GM12874 (cell line): ENCODE measurements around the gene TTC3.

ENCODE experiments used
- CTCF ChIP-seq: IDR thresholded peaks from 2 replicates; pipeline ENCODE4 v1.5.1; 2011; ENCODE audit warnings: low read depth, mild to moderate bottlenecking, control low read depth, low read length, moderate library complexity; ENCODE audit not compliant: insufficient read depth

Gene TTC3

GRCh38 chr21:37075214-37075770 lies 2.2 kb downstream of the TTC3 start:
- no peak for TF ChIP-seq CTCF

GRCh38 chr21:37076087-37076850 lies 3.2 kb downstream of the TTC3 start:
- TF ChIP-seq CTCF, result no peak

- TF ChIP-seq CTCF, result no peak
Observed at GRCh38 chr21:37077403-37077802, 4.3 kb downstream of the TTC3 start.

- TF ChIP-seq CTCF, result peak; percentile 26; the same call in 1 of the 2 replicates
Observed at GRCh38 chr21:37079211-37079824, 6.3 kb downstream of the TTC3 start.

- TF ChIP-seq CTCF, result no peak
Observed at GRCh38 chr21:37082375-37082774, 9.3 kb downstream of the TTC3 start.

GRCh38 chr21:37082856-37083528 lies 9.9 kb downstream of the TTC3 start:
- no peak for TF ChIP-seq CTCF

- TF ChIP-seq CTCF, result no peak
Observed at GRCh38 chr21:37085726-37086125, 12.7 kb downstream of the TTC3 start.
